Measurements from ENCODE around the gene TMEM9B.

- TF ChIP-seq, protein P1, sequence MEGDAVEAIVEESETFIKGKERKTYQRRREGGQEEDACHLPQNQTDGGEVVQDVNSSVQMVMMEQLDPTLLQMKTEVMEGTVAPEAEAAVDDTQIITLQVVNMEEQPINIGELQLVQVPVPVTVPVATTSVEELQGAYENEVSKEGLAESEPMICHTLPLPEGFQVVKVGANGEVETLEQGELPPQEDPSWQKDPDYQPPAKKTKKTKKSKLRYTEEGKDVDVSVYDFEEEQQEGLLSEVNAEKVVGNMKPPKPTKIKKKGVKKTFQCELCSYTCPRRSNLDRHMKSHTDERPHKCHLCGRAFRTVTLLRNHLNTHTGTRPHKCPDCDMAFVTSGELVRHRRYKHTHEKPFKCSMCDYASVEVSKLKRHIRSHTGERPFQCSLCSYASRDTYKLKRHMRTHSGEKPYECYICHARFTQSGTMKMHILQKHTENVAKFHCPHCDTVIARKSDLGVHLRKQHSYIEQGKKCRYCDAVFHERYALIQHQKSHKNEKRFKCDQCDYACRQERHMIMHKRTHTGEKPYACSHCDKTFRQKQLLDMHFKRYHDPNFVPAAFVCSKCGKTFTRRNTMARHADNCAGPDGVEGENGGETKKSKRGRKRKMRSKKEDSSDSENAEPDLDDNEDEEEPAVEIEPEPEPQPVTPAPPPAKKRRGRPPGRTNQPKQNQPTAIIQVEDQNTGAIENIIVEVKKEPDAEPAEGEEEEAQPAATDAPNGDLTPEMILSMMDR (IDR thresholded peaks at IDR 0.05 in 4 of 5, conservative IDR thresholded peaks at IDR 0.05 in 1 of 5), result no peak
- TF ChIP-seq POLR2A (IDR thresholded peaks at IDR 0.05), result no peak
These were observed 25.2 kb upstream of the TMEM9B start for GRCh38 chr11:8989453-8989852.

All from gastrocnemius medialis (tissue), 4 donors.